Left lung (tissue), 10 donors: ENCODE results near the gene CSRP1. TPM values are rescaled to one million over a fixed set of nuclear protein-coding genes. Genes with fewer than 3 reads are reported as not detected.
A peak's percentile ranks its signal among the peaks of the same experiment; 100 is the strongest.

Experiments used
- ATAC-seq: fragments of 200-7000 bp; cut with Tn5 transposase; one replicate; pipeline ENCODE4 v1.9.1; 2020; ENCODE audit warnings: moderate library complexity
- DNase-seq, 4 donors: peaks; one replicate each; pipeline ENCODE4 v3.0.0-alpha.2; 2013 to 2020
- H3K27ac ChIP-seq, 2 donors: fragments of 200-600 bp; sonication (generic) in 1 of 2; one replicate each; pipeline versions ENCODE4 v1.5.0 to v1.8.0; 2020 to 2021
- H3K27me3 ChIP-seq, 2 donors: fragments of 200-600 bp; sonication (generic) in 1 of 2; one replicate each; pipeline versions ENCODE4 v1.5.0 to v1.8.0; 2020 to 2021
- H3K36me3 ChIP-seq, 2 donors: fragments of 200-600 bp; sonication (generic) in 1 of 2; one replicate each; pipeline versions ENCODE4 v1.5.0 to v1.8.0; 2020 to 2021
- H3K4me1 ChIP-seq, 2 donors: fragments of 200-600 bp; one replicate each; pipeline ENCODE4 v1.8.0; 2021
- H3K4me3 ChIP-seq, 2 donors: fragments of 200-600 bp; sonication (generic) in 1 of 2; one replicate each; pipeline versions ENCODE4 v1.5.0 to v1.8.0; 2020 to 2021; ENCODE audit warnings: mild to moderate bottlenecking in 1 of 2
- H3K9me3 ChIP-seq, 2 donors: fragments of 200-600 bp; sonication (generic) in 1 of 2; one replicate each; pipeline versions ENCODE4 v1.5.0 to v1.8.0; 2020 to 2021
- CTCF ChIP-seq, 2 donors: fragments of 200-600 bp; sonication (generic) in 1 of 2; IDR thresholded peaks; one replicate each; pipeline versions ENCODE4 v1.5.0 to v1.8.0; 2021; ENCODE audit warnings: antibody characterized with exemption in 2 of 2
- intact Hi-C, 2 donors: fragments of 100-400 bp; cut with DNase I; formaldehyde crosslinking; loops; one replicate each; pipeline versions ENCODE4 v1.11.2 to v1.14.2; 2022
- polyA plus RNA-seq, 6 donors: library from polyadenylated mRNA; unstranded; fragments of 120-200 nt; gene quantifications; one replicate each; pipeline ENCODE4 v1.2.1, GENCODE V29; 2013; ENCODE audit not compliant: insufficient read length in 6 of 6
- total RNA-seq, 2 donors: library from RNA; stranded (reverse); fragmentation: NEBNext Ultra II Directional; extraction: Animal tissue kit (Norgen Biotek cat#: 25700); gene quantifications; one replicate each; pipeline ENCODE4 v1.2.1, GENCODE V29; 2021
- donor health status: DM: no; HTN: yes; CAD: no.
- donor health status: DM: no; HTN: no; CAD: no.

The CSRP1 gene
- total and polyA plus RNA-seq, 8 donors, result 215 to 360 (median 254) TPM

GRCh38 chr1:201461645-201462441 lies 45.1 kb downstream of the CSRP1 start:
- Histone ChIP-seq H3K36me3 (peaks cover 0 to 19% of the 10 kb centered on the region in 2 donors), H3K4me3 (no peak overlapping the region), H3K4me1 (peaks cover 34 to 47% of the 10 kb centered on the region in 2 donors), H3K27ac (peak overlapping the region; percentile 64 to 92), H3K9me3 (no peaks in the 10 kb centered on the region), H3K27me3 (no peaks in the 10 kb centered on the region)
- DNase-seq, result peak in 2 of 4 donors; percentile 88 to 89
- ATAC-seq, result peak; percentile 69
- intact Hi-C loops, result no loop called here
- TF ChIP-seq CTCF (IDR thresholded peaks at IDR 0.05), result no peak

- Histone ChIP-seq H3K27ac (peak overlapping the region; percentile 64 to 92), H3K4me3 (no peak overlapping the region), H3K36me3 (peaks cover 0 to 19% of the 10 kb centered on the region in 2 donors), H3K4me1 (peaks cover 36 to 47% of the 10 kb centered on the region in 2 donors), H3K9me3 (no peaks in the 10 kb centered on the region), H3K27me3 (no peaks in the 10 kb centered on the region)
- intact Hi-C loops, result no loop called here
- TF ChIP-seq CTCF (IDR thresholded peaks at IDR 0.05), result no peak
- DNase-seq (peak in 2 of 4 donors; percentile 61 to 70), ATAC-seq (peak; percentile 82)
These were observed 45.9 kb downstream of the CSRP1 start for GRCh38 chr1:201460814-201461644.

- Histone ChIP-seq H3K27me3 (no peaks in the 10 kb centered on the region), H3K9me3 (no peaks in the 10 kb centered on the region), H3K4me1 (peaks cover 38 to 52% of the 10 kb centered on the region in 2 donors), H3K36me3 (peaks cover 0 to 6% of the 10 kb centered on the region in 2 donors), H3K27ac (no peak overlapping the region), H3K4me3 (no peak overlapping the region)
- ATAC-seq, result no peak
- TF ChIP-seq CTCF (IDR thresholded peaks at IDR 0.05), result no peak
- no peak for DNase-seq
- intact Hi-C loops, result no loop called here
These were observed 47.1 kb downstream of the CSRP1 start for GRCh38 chr1:201459775-201460174.

GRCh38 chr1:201459052-201459451 lies 47.9 kb downstream of the CSRP1 start:
- no peaks in the 10 kb centered on the region for H3K9me3 ChIP-seq
- TF ChIP-seq CTCF (IDR thresholded peaks at IDR 0.05), result no peak
- intact Hi-C loops, result no loop called here
- no peak for ATAC-seq
- no peaks in the 10 kb centered on the region for H3K36me3 ChIP-seq
- peaks cover 40 to 53% of the 10 kb centered on the region in 2 donors for H3K4me1 ChIP-seq
- no peak for DNase-seq
- no peak overlapping the region for H3K27ac ChIP-seq
- H3K27me3 ChIP-seq, result no peaks in the 10 kb centered on the region
- no peak overlapping the region for H3K4me3 ChIP-seq

- ATAC-seq (no peak), DNase-seq (no peak)
- peak overlapping the region; percentile 72 to 86 for H3K27ac ChIP-seq
- TF ChIP-seq CTCF (IDR thresholded peaks at IDR 0.05), result no peak
- no peaks in the 10 kb centered on the region for H3K36me3 ChIP-seq
- peaks cover 33 to 49% of the 10 kb centered on the region in 2 donors for H3K4me1 ChIP-seq
- intact Hi-C loops, result no loop called here
- H3K27me3 ChIP-seq, result no peaks in the 10 kb centered on the region
- no peaks in the 10 kb centered on the region for H3K9me3 ChIP-seq
- no peak overlapping the region for H3K4me3 ChIP-seq
These were observed 49.4 kb downstream of the CSRP1 start for GRCh38 chr1:201457508-201457960.
